ENCODE results near the gene ARHGEF6. TPM values are rescaled to one million over a fixed set of nuclear protein-coding genes. Genes with fewer than 3 reads are reported as not detected.
A peak's percentile ranks its signal among the peaks of the same experiment; 100 is the strongest.

Gene ARHGEF6
- total RNA-seq, 2 donors from 2014 or later: 85.6 to 91.1 TPM

- peak; percentile 20 to 27 for ATAC-seq (replicated peaks in 1 of 2)
- H3K27me3 Mint-ChIP-seq (ENCODE audit: low read depth): peaks cover 12% of the 10 kb centered on the region
- no peak for DNase-seq
- H3K36me3 Mint-ChIP-seq (ENCODE audit: insufficient read depth in 2 of 2): peaks cover 6 to 17% of the 10 kb centered on the region in 2 donors
- H3K4me1 Mint-ChIP-seq (ENCODE audit: low read depth): peaks cover 87% of the 10 kb centered on the region
- H3K27ac Mint-ChIP-seq: peak overlapping the region; percentile 78
- peak overlapping the region in 1 of 2 donors; percentile 27 for H3K4me3 Mint-ChIP-seq
- no peaks in the 10 kb centered on the region for H3K9me3 Mint-ChIP-seq
Measured at GRCh38 chrX:136691028-136691809, 89.5 kb downstream of the ARHGEF6 start.

- Mint-ChIP-seq H3K36me3 (ENCODE audit: insufficient read depth in 2 of 2) (peaks cover 6 to 11% of the 10 kb centered on the region in 2 donors), H3K27me3 (ENCODE audit: low read depth) (peaks cover 7% of the 10 kb centered on the region), H3K9me3 (no peaks in the 10 kb centered on the region), H3K4me1 (ENCODE audit: low read depth) (peaks cover 70% of the 10 kb centered on the region), H3K27ac (peak overlapping the region; percentile 93), H3K4me3 (peak overlapping the region; percentile 66 to 77)
- ATAC-seq (replicated peaks in 1 of 2) (no peak), DNase-seq (no peak)
Measured at GRCh38 chrX:136689436-136689835, 91.3 kb downstream of the ARHGEF6 start.

GRCh38 chrX:136687457-136687856 lies 93.3 kb downstream of the ARHGEF6 start:
- Mint-ChIP-seq H3K27ac (peak overlapping the region; percentile 93), H3K4me1 (ENCODE audit: low read depth) (peaks cover 55% of the 10 kb centered on the region), H3K36me3 (ENCODE audit: insufficient read depth in 2 of 2) (peaks cover 6 to 11% of the 10 kb centered on the region in 2 donors), H3K27me3 (ENCODE audit: low read depth) (peaks cover 7% of the 10 kb centered on the region), H3K4me3 (peak overlapping the region; percentile 39 to 81), H3K9me3 (no peaks in the 10 kb centered on the region)
- peak; percentile 56 to 65 for DNase-seq
- peak; percentile 93 to 95 for ATAC-seq (replicated peaks in 1 of 2)

- Mint-ChIP-seq H3K9me3 (no peaks in the 10 kb centered on the region), H3K4me1 (ENCODE audit: low read depth) (peaks cover 32% of the 10 kb centered on the region), H3K27ac (no peak overlapping the region), H3K36me3 (ENCODE audit: insufficient read depth in 2 of 2) (peaks cover 5 to 12% of the 10 kb centered on the region in 2 donors), H3K4me3 (no peak overlapping the region), H3K27me3 (ENCODE audit: low read depth) (no peaks in the 10 kb centered on the region)
- ATAC-seq (replicated peaks in 1 of 2): no peak
- no peak for DNase-seq
Measured at GRCh38 chrX:136684120-136684519, 96.6 kb downstream of the ARHGEF6 start.

- H3K4me3 Mint-ChIP-seq: no peak overlapping the region
- H3K36me3 Mint-ChIP-seq (ENCODE audit: insufficient read depth in 2 of 2): peaks cover 1 to 17% of the 10 kb centered on the region in 2 donors
- peaks cover 49% of the 10 kb centered on the region for H3K4me1 Mint-ChIP-seq (ENCODE audit: low read depth)
- ATAC-seq (replicated peaks in 1 of 2) (no peak), DNase-seq (no peak)
- H3K27ac Mint-ChIP-seq: no peak overlapping the region
- no peaks in the 10 kb centered on the region for H3K9me3 Mint-ChIP-seq
- peaks cover 13% of the 10 kb centered on the region for H3K27me3 Mint-ChIP-seq (ENCODE audit: low read depth)
Measured at GRCh38 chrX:136679531-136679930, 101.2 kb downstream of the ARHGEF6 start.

GRCh38 chrX:136674270-136674985 lies 106.3 kb downstream of the ARHGEF6 start:
- H3K4me1 Mint-ChIP-seq (ENCODE audit: low read depth): peaks cover 86% of the 10 kb centered on the region
- peak overlapping the region; percentile 64 to 67 for H3K4me3 Mint-ChIP-seq
- ATAC-seq (replicated peaks in 1 of 2): peak; percentile 8 to 17
- peak overlapping the region; percentile 90 for H3K27ac Mint-ChIP-seq
- no peak for DNase-seq
- H3K36me3 Mint-ChIP-seq (ENCODE audit: insufficient read depth in 2 of 2): peaks cover 7 to 28% of the 10 kb centered on the region in 2 donors
- H3K27me3 Mint-ChIP-seq (ENCODE audit: low read depth): peaks cover 22% of the 10 kb centered on the region
- H3K9me3 Mint-ChIP-seq: no peaks in the 10 kb centered on the region

GRCh38 chrX:136671006-136671610 lies 109.6 kb downstream of the ARHGEF6 start:
- Mint-ChIP-seq H3K27ac (peak overlapping the region; percentile 70), H3K36me3 (ENCODE audit: insufficient read depth in 2 of 2) (peaks cover 22 to 40% of the 10 kb centered on the region in 2 donors), H3K4me1 (ENCODE audit: low read depth) (peaks cover 77% of the 10 kb centered on the region), H3K27me3 (ENCODE audit: low read depth) (peaks cover 14% of the 10 kb centered on the region), H3K4me3 (peak overlapping the region in 1 of 2 donors; percentile 7), H3K9me3 (no peaks in the 10 kb centered on the region)
- peak; percentile 10 to 23 for ATAC-seq (replicated peaks in 1 of 2)
- no peak for DNase-seq

- H3K27ac Mint-ChIP-seq: peak overlapping the region; percentile 83
- H3K4me3 Mint-ChIP-seq: peak overlapping the region in 1 of 2 donors; percentile 13
- peaks cover 32 to 46% of the 10 kb centered on the region in 2 donors for H3K36me3 Mint-ChIP-seq (ENCODE audit: insufficient read depth in 2 of 2)
- DNase-seq: no peak
- H3K27me3 Mint-ChIP-seq (ENCODE audit: low read depth): peaks cover 14% of the 10 kb centered on the region
- H3K4me1 Mint-ChIP-seq (ENCODE audit: low read depth): peaks cover 62% of the 10 kb centered on the region
- ATAC-seq (replicated peaks in 1 of 2): peak; percentile 41 to 45
- peaks cover 3 to 4% of the 10 kb centered on the region in 2 donors for H3K9me3 Mint-ChIP-seq
Measured at GRCh38 chrX:136667446-136668168, 113.1 kb downstream of the ARHGEF6 start.

- Mint-ChIP-seq H3K36me3 (ENCODE audit: insufficient read depth in 2 of 2) (peaks cover 32 to 43% of the 10 kb centered on the region in 2 donors), H3K4me3 (no peak overlapping the region), H3K27me3 (ENCODE audit: low read depth) (peaks cover 10% of the 10 kb centered on the region), H3K9me3 (peaks cover 3 to 4% of the 10 kb centered on the region in 2 donors), H3K4me1 (ENCODE audit: low read depth) (peaks cover 60% of the 10 kb centered on the region), H3K27ac (no peak overlapping the region)
- DNase-seq (no peak), ATAC-seq (replicated peaks in 1 of 2) (no peak)
Measured at GRCh38 chrX:136666088-136666487, 114.6 kb downstream of the ARHGEF6 start.

GRCh38 chrX:136665258-136665900 lies 115.4 kb downstream of the ARHGEF6 start:
- Mint-ChIP-seq H3K36me3 (ENCODE audit: insufficient read depth in 2 of 2) (peaks cover 34 to 44% of the 10 kb centered on the region in 2 donors), H3K27me3 (ENCODE audit: low read depth) (peaks cover 12% of the 10 kb centered on the region), H3K9me3 (peaks cover 3 to 4% of the 10 kb centered on the region in 2 donors), H3K27ac (peak overlapping the region; percentile 52), H3K4me1 (ENCODE audit: low read depth) (peaks cover 56% of the 10 kb centered on the region), H3K4me3 (peak overlapping the region in 1 of 2 donors; percentile 50)
- ATAC-seq (replicated peaks in 1 of 2): no peak
- DNase-seq: no peak

GRCh38 chrX:136662976-136663375 lies 117.8 kb downstream of the ARHGEF6 start:
- Mint-ChIP-seq H3K27me3 (ENCODE audit: low read depth) (peaks cover 12% of the 10 kb centered on the region), H3K4me1 (ENCODE audit: low read depth) (peaks cover 67% of the 10 kb centered on the region), H3K36me3 (ENCODE audit: insufficient read depth in 2 of 2) (peaks cover 26 to 37% of the 10 kb centered on the region in 2 donors), H3K9me3 (peaks cover 3 to 4% of the 10 kb centered on the region in 2 donors), H3K4me3 (peak overlapping the region in 1 of 2 donors; percentile 7), H3K27ac (no peak overlapping the region)
- no peak for DNase-seq
- ATAC-seq (replicated peaks in 1 of 2): no peak

- ATAC-seq (replicated peaks in 1 of 2): no peak
- peaks cover 3 to 4% of the 10 kb centered on the region in 2 donors for H3K9me3 Mint-ChIP-seq
- no peak for DNase-seq
- H3K36me3 Mint-ChIP-seq (ENCODE audit: insufficient read depth in 2 of 2): peaks cover 21 to 34% of the 10 kb centered on the region in 2 donors
- peaks cover 12% of the 10 kb centered on the region for H3K27me3 Mint-ChIP-seq (ENCODE audit: low read depth)
- H3K4me3 Mint-ChIP-seq: peak overlapping the region; percentile 39 to 58
- peak overlapping the region; percentile 86 for H3K27ac Mint-ChIP-seq
- H3K4me1 Mint-ChIP-seq (ENCODE audit: low read depth): peaks cover 65% of the 10 kb centered on the region
Measured at GRCh38 chrX:136662104-136662503, 118.6 kb downstream of the ARHGEF6 start.
